ENCODE results near the gene DYNC1LI2.
A peak's percentile ranks its signal among the peaks of the same experiment; 100 is the strongest.

The DYNC1LI2 gene

GRCh38 chr16:66740010-66740409 lies 11.4 kb downstream of the DYNC1LI2 start:
- DNase-seq (ENCODE audit: low spot score) = peak; percentile 62

GRCh38 chr16:66735891-66736290 lies 15.5 kb downstream of the DYNC1LI2 start:
- no peak for DNase-seq (ENCODE audit: low spot score)

GRCh38 chr16:66731101-66731500 lies 20.3 kb downstream of the DYNC1LI2 start:
- no peak for DNase-seq (ENCODE audit: low spot score)

DNA sequence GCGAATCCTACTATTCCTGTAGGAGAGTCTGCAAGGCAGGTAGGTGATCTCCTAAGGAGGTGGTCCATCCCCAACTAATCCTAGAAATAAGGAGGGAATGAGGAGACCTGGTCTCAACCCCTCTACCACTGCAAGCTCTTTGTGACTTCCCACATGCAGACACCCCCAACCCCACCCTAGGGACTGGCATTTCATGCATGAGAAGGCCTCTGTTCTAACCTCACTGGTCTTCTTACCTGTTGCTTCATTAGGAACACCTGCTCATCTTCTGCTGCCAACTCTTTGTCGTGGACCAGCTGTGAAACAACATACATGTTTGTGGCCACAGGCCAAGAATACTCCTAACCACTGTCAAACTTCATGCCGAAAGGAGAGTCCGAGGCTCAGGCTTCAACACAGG lies 22.6 kb downstream of the DYNC1LI2 start:
- no peak for DNase-seq (ENCODE audit: low spot score)

DNA sequence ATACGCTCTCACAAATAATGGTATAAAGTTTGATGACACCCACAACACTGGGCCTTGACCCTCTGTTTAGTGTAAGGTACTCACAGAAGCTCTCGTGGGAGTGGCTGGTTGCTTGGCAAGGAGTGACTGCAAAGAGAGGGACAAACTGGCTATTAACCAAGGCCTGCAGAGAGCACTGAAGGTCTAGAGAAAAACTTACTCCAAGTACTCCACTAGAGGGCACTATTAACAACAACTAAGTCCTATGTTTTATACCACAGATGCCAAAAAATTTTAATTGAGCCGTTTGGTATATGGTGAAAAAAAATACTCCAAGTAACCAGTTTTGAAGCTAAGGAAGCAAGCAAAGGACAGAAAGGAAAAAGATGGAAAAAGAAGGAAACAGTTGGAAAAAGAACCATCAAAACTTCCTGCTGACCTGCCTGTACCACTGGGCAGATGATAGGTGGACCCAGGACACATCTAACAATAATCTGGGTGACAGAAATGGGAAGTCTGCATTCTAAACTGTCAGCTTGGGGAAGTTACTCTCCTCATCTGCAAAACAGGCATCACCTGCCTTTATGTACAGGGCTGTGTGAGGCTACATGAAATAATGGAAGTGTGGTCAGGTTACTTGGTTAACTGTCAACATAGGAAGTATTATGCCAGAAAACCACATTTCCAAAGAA lies 23.2 kb downstream of the DYNC1LI2 start:
- peak; percentile 80 for DNase-seq (ENCODE audit: low spot score)

GRCh38 chr16:66720766-66721165 lies 30.6 kb downstream of the DYNC1LI2 start:
- DNase-seq (ENCODE audit: low spot score) = no peak

DNA sequence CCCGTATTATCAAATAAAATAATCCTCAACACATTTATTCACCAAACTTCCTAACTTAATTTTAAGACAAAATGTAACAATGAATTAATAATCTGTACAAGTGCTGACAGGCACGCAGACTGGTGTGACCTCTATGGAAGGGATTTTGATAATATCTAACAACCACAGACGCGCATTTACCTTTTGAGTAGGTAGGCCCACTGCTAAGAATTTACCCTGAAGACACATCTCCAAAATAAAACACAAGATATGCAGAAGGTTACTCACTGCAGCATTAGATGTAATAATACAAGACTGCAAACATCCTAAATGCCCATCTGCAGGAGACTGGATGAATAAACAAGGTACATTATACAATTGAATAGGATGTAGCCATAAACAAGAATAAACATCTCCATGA lies 32.2 kb downstream of the DYNC1LI2 start:
- DNase-seq (ENCODE audit: low spot score) = no peak

DNA sequence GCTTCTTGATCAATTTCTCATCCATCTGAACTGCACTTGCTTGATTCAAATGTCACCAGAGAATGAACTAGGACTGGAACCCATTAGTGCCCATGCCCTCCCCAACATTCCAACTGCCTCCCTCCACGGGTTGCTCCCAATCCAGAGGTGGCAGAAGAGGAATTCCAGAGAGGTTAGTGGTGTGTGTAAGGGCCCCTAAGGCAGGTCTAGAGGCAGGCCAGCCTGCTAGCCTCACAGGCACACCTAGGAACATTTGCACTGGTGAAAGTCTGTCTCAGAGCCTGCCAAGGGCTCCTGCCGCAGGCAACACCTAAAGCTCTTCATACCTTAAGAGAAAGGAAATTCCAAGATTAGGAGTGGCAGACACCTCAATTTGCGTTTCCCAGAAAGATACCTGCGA lies 33.6 kb downstream of the DYNC1LI2 start:
- no peak for DNase-seq (ENCODE audit: low spot score)

- DNase-seq (ENCODE audit: low spot score) = no peak
Observed at GRCh38 chr16:66717112-66717675, 34.2 kb downstream of the DYNC1LI2 start.

- no peak for DNase-seq (ENCODE audit: low spot score)
Observed at GRCh38 chr16:66714654-66715307, 36.6 kb downstream of the DYNC1LI2 start.

DNA sequence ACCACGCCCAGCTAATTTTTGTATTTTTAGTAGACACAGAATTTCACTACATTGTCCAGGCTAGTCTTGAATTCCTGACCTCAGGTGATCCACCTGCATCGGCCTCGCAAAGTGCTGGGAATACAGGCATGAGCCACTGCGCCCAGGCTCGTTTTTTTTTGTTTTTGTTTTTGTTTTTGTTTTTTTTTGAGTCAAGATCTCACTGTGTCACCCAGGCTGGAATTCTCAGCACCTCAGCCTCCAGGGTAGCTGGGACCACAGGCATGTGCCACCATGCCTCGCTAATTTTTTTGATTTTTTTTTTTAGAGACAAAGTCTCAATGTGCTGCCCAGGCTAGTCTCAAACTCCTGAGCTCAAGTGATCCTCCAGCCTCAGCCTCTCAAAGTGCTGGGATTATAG lies 37.3 kb downstream of the DYNC1LI2 start:
- DNase-seq (ENCODE audit: low spot score) = no peak

DNA sequence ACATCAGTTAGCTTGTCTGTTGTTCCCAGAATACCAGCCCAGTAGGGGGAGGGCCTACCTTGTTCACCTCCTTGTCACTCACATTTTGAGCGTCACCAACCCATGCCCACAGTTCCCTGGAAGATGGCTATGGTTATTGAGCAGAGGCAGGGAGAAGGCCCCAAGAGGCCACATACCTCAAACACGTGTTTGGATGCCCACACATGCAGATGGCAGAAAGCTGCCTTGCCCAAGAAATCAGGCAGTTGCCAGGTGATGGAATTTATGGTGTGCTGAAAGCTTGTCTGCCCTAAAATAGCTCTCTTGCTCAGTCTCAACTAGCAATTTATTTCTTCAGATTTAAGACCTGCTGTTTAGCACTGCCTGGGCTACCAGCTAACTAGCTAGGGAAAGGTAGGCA lies 38.3 kb downstream of the DYNC1LI2 start:
- no peak for DNase-seq (ENCODE audit: low spot score)

- no peak for DNase-seq (ENCODE audit: low spot score)
Observed at GRCh38 chr16:66712512-66712911, 38.9 kb downstream of the DYNC1LI2 start.

DNA sequence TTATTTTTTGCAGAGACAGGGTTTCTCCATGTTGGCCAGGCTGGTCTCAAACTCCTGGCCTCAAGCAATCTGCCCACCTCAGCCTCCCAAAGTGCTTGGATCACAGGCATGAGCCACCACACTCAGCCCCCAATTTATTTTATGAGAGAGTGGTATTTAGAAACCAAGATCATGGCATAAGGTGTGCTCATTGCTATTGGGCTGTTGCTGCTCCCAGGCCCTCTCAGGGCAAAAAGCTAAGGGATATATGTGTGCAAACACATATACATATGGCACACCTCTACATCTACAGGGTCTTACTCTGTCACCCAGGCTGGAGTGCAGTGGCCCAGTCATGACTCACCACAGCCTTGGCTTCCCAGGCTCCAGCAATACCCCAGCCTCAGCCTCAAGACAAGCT lies 39.8 kb downstream of the DYNC1LI2 start:
- DNase-seq (ENCODE audit: low spot score) = no peak

DNA sequence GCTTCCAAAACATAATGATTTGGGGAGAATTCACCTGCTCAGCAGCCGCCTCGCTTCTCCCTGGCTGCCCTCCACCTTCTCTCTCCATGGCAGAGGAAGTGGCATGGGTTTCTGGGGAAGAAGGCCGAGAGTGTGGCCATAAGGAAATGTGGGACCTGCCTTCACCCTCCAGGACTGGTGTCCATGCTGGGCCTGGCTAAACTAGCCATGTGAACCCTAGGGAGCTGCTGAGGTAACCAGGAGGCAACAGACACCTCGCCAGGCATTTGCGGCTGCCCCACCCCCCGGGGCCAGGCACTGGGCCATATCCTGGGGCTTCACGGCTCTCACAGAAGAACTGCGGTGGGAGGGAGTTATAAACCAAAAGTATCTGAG lies 44.9 kb downstream of the DYNC1LI2 start:
- no peak for DNase-seq (ENCODE audit: low spot score)

- no peak for DNase-seq (ENCODE audit: low spot score)
Observed at GRCh38 chr16:66705790-66706505, 45.5 kb downstream of the DYNC1LI2 start.

GRCh38 chr16:66703406-66704215 lies 47.8 kb downstream of the DYNC1LI2 start:
- DNase-seq (ENCODE audit: low spot score) = no peak

- DNase-seq (ENCODE audit: low spot score) = no peak
Observed at GRCh38 chr16:66701516-66701915, 49.9 kb downstream of the DYNC1LI2 start.

- DNase-seq (ENCODE audit: low spot score) = no peak
Observed at GRCh38 chr16:66701026-66701425, 50.4 kb downstream of the DYNC1LI2 start.

DNA sequence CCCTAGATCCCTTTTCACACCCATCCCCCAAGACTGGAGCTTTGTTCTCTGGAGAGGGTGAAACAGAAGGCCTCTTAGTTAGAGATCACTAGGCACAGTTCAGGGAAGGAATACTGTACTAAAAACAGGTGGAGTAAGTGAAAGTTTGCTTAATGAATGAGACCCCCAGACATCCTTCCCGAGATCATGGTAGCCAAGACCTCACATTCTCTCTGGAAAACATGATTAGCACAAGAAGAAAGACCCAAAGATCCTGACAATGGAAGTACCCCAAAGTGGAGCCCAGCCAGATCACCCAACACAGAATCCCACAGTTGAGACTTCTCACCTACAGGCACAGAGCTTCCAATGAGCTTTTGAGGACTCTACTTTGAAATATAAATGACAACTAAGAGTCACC lies 51.5 kb downstream of the DYNC1LI2 start:
- no peak for DNase-seq (ENCODE audit: low spot score)

GRCh38 chr16:66698046-66698445 lies 53.4 kb downstream of the DYNC1LI2 start:
- DNase-seq (ENCODE audit: low spot score) = no peak

Data from hematopoietic multipotent progenitor cell treated with erythropoietin and hydrocortisone succinate and interleukin-3 and kit ligand, for 15 days (in vitro differentiated cells).